ENCODE results near the gene MYO1D.

DNA sequence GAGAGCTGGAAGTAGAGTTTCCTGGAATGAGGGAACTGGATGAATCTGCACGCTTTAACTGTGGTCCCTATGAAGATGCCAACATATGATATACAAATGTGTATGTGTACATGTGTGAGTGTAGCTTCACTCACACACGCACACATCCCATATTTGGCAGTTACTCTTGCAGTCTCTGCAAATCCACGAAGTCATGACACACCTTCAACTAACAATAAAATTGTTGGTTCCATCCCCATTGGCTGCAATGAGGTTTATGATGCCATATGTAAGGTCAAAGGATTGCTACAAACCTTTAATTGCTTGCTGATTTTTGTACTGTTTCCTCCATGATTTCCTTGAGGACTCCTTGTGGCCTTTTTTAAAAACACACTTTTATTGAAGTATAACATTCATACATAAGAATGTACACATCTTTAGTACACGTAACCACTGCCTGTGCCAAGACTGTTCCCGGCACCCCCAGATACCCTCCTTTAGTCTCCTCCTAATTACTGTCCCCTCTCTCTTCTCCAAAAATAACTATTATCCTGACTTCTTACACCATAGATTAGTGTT, 22.0 kb downstream of the MYO1D start:
- TF ChIP-seq EP300 (IDR thresholded peaks at IDR 0.05; ENCODE audit: borderline replicate concordance) (no peak), TCF12 (IDR thresholded peaks at IDR 0.05; ENCODE audit: low read depth) (no peak), TAF1 (IDR thresholded peaks at IDR 0.05; ENCODE audit: low read depth) (no peak), YY1 (IDR thresholded peaks at IDR 0.05; ENCODE audit: low read depth) (no peak), RAD21 (IDR thresholded peaks at IDR 0.05; ENCODE audit: low read depth) (no peak), TEAD4 (IDR thresholded peaks at IDR 0.05) (no peak), FOXM1 (IDR thresholded peaks at IDR 0.05; ENCODE audit: borderline replicate concordance, low read depth) (no peak)
- TF ChIP-seq, protein P1, sequence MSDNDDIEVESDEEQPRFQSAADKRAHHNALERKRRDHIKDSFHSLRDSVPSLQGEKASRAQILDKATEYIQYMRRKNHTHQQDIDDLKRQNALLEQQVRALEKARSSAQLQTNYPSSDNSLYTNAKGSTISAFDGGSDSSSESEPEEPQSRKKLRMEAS (IDR thresholded peaks at IDR 0.05) = no peak
- TF ChIP-seq, protein P2, sequence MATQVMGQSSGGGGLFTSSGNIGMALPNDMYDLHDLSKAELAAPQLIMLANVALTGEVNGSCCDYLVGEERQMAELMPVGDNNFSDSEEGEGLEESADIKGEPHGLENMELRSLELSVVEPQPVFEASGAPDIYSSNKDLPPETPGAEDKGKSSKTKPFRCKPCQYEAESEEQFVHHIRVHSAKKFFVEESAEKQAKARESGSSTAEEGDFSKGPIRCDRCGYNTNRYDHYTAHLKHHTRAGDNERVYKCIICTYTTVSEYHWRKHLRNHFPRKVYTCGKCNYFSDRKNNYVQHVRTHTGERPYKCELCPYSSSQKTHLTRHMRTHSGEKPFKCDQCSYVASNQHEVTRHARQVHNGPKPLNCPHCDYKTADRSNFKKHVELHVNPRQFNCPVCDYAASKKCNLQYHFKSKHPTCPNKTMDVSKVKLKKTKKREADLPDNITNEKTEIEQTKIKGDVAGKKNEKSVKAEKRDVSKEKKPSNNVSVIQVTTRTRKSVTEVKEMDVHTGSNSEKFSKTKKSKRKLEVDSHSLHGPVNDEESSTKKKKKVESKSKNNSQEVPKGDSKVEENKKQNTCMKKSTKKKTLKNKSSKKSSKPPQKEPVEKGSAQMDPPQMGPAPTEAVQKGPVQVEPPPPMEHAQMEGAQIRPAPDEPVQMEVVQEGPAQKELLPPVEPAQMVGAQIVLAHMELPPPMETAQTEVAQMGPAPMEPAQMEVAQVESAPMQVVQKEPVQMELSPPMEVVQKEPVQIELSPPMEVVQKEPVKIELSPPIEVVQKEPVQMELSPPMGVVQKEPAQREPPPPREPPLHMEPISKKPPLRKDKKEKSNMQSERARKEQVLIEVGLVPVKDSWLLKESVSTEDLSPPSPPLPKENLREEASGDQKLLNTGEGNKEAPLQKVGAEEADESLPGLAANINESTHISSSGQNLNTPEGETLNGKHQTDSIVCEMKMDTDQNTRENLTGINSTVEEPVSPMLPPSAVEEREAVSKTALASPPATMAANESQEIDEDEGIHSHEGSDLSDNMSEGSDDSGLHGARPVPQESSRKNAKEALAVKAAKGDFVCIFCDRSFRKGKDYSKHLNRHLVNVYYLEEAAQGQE (IDR thresholded peaks at IDR 0.05; ENCODE audit: low read depth) = no peak

Data from Ishikawa (cell line).